ENCODE measurements around the gene RABGAP1L.
"Not testable (repeated sequence)": the region's sequence is repeated elsewhere in the genome, so short reads cannot be mapped to it uniquely, and the experiment has no call there.

Gene RABGAP1L

GRCh38 chr1:174815036-174815435, 655.7 kb downstream of the RABGAP1L start:
- POLR2A ChIA-PET = interaction anchor here (0.9 kb wide), 1 partner anchor 15 kb away, joined by 4 read pairs; no protein-coding TSS in a partner anchor
- CTCF ChIA-PET = interaction anchor here (0.9 to 2.1 kb wide), 3 partner anchors 9 to 15 kb away, joined by 3 to 7 read pairs (median 6); no protein-coding TSS in a partner anchor
- no peak for DNase-seq (ENCODE audit: extremely low spot score)
- TF ChIP-seq CTCF (IDR thresholded peaks at IDR 0.05; ENCODE audit: control extremely low read depth, extremely low read depth, low read depth, missing control alignments) = no peak

- POLR2A ChIA-PET = interaction anchor here (0.7 to 0.9 kb wide), 2 partner anchors 15 to 249 kb away, joined by 4 read pairs; no protein-coding TSS in a partner anchor
- CTCF ChIA-PET = interaction anchor here (0.9 to 2.1 kb wide), 3 partner anchors 9 to 15 kb away, joined by 3 to 7 read pairs (median 6); no protein-coding TSS in a partner anchor
- TF ChIP-seq CTCF (IDR thresholded peaks at IDR 0.05; ENCODE audit: control extremely low read depth, extremely low read depth, low read depth, missing control alignments) = no peak
- no peak for DNase-seq (ENCODE audit: extremely low spot score)
Measured at GRCh38 chr1:174815474-174815908, 656.2 kb downstream of the RABGAP1L start.

DNA sequence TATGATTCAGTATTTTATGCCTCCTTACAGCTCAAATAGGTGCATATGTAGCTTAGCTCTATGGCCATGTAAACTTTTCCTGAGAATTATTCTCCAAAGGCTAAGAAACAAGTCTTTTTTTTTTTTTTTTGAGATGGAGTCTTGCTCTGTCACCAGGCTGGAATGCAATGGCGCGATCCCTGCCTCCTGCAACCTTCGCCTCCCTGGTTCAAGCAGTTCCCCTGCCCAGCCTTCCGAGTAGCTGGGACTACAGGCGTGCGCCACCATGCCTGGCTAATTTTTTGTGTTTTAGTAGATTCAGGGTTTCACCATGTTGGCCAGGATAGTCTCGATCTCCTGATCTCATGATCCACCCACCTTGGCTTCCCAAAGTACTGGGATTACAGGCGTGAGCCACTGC, 657.3 kb downstream of the RABGAP1L start:
- not testable (repeated sequence) for DNase-seq (ENCODE audit: extremely low spot score)
- POLR2A ChIA-PET = interaction anchor here (0.7 kb wide), 1 partner anchor 88 kb away, joined by 6 read pairs; no protein-coding TSS in a partner anchor
- CTCF ChIA-PET = interaction anchor here (1.0 to 2.1 kb wide), 3 partner anchors 10 to 17 kb away, joined by 3 to 7 read pairs (median 3); no protein-coding TSS in a partner anchor

DNA sequence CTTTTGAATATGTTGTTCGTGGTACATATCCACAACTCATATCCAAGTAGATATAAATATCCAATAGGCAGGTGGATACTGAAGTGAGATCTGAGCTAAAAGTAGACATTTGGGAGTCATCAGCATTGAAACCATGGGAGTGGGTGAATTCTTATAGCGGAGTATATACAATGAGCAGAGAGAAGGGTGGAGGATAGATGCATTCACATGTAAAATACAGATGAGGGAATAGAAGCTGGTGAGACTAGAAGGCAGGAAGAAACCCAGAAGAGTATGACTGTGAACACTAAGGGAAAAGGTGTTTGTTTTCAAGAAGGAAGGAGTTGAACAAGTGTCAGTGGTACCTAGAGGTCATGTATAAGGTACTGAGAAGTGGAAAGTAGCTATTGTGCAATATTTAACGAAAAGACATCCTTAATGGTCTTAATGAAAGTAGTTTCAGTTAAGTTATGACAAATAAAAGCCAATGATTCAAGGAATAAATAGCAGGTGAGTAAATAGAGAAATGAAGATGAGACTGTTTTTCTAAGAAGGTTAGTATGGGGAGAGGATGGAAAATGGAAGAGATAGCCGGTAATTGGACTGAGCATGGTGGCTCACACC, 658.8 kb downstream of the RABGAP1L start:
- ChIA-PET POLR2A (no interaction called here), CTCF (interaction anchor here (0.7 to 1.9 kb wide), 3 partner anchors 37 to 164 kb away, joined by 3 to 5 read pairs (median 3); no protein-coding TSS in a partner anchor)
- DNase-seq (ENCODE audit: extremely low spot score) = peak; percentile 27
- no peak for TF ChIP-seq CTCF (IDR thresholded peaks at IDR 0.05; ENCODE audit: control extremely low read depth, extremely low read depth, low read depth, missing control alignments)

DNA sequence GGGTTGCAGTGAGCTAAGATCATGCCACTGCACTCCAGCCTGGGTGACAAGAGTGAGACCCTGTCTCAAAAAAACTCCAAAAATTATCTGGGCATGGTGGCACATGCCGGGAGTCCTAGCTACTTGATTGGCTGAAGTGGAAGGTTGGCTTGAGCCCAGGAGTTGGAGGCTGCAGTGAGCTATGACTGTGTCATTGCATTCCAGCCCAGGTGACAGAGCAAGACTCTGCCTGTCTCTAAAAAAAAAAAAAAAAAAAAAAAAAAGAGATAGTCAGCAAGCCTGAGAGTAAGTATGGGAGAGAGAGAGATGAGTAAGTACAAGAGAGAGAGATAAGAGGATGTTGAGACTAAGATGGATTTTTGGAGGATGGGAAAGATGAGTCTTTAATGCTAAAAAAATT, 659.6 kb downstream of the RABGAP1L start:
- ChIA-PET POLR2A (no interaction called here), CTCF (interaction anchor here (1.2 to 1.9 kb wide), 3 partner anchors 26 to 163 kb away, joined by 3 to 5 read pairs (median 3); no protein-coding TSS in a partner anchor)

DNA sequence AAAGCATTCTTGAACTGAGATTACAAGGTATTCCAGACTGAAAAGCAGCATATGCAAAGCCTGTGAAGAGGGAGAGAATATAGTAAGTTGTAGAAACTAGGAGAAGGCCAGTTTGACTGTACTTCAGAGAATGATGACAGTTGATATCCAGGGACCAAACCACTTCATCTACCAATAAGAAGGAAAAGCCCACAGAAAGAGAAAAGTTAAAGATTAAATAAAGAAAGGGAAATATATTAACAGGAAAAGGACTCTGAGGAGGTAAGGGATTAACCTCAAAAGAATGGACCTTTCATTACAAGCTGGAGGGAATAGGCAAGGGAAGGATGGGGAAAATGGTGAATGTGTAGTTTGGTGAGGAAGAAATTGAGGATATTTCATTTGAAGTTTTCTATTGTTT, 660.3 kb downstream of the RABGAP1L start:
- no peak for DNase-seq (ENCODE audit: extremely low spot score)
- ChIA-PET CTCF (interaction anchor here (1.2 kb wide), 1 partner anchor 26 kb away, joined by 3 read pairs; no protein-coding TSS in a partner anchor), POLR2A (no interaction called here)
- TF ChIP-seq CTCF (IDR thresholded peaks at IDR 0.05; ENCODE audit: control extremely low read depth, extremely low read depth, low read depth, missing control alignments) = no peak

More for the DNA sequence above, 659.6 kb downstream of the RABGAP1L start:
- no peak for TF ChIP-seq CTCF (IDR thresholded peaks at IDR 0.05; ENCODE audit: control extremely low read depth, extremely low read depth, low read depth, missing control alignments)
- no peak for DNase-seq (ENCODE audit: extremely low spot score)

DNA sequence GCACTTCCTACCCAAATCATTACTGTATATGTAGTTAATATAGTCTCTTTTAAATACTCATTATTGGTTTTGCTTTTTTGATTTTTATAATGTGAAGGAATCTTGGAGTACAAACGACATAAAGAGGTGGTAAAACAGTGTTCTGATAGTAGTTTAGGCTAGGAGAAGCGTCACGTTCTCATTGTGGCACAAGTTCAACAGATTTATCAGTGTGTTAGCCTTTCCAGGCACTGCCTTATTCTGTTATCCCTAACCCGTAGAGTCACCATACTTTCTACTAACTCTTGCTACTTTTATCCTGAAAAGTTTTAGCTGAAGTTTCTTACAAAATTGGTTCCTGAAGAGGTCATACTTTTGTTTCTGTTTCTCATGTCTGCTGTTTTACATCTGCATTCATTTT, 665.8 kb downstream of the RABGAP1L start:
- DNase-seq (ENCODE audit: extremely low spot score) = no peak
- ChIA-PET CTCF (interaction anchor here (0.7 to 1.7 kb wide), 4 partner anchors 10 to 173 kb away, joined by 3 to 6 read pairs (median 4); no protein-coding TSS in a partner anchor), POLR2A (no interaction called here)
- no peak for TF ChIP-seq CTCF (IDR thresholded peaks at IDR 0.05; ENCODE audit: control extremely low read depth, extremely low read depth, low read depth, missing control alignments)
